Stimulated activated CD4-positive, alpha-beta T cell treated with anti-CD3 and anti-CD28 coated beads, Interleukin-1b, Interleukin-23, amount 100 ng/mL, for 48 hours (primary cell): ENCODE data around the gene ANKRD12.
A peak's percentile ranks its signal among the peaks of the same experiment; 100 is the strongest.

Source experiments
- DNase-seq: peaks from one replicate; pipeline ENCODE4 v3.0.0-alpha.2; 2020

Gene ANKRD12

GRCh38 chr18:9296233-9297006, 159.8 kb downstream of the ANKRD12 start:
- no peak for DNase-seq

- no peak for DNase-seq
Measured at GRCh38 chr18:9297007-9297393, 160.4 kb downstream of the ANKRD12 start.

- DNase-seq: no peak
Measured at GRCh38 chr18:9304388-9305070, 167.9 kb downstream of the ANKRD12 start.

- DNase-seq: no peak
Measured at GRCh38 chr18:9319333-9319732, 182.8 kb downstream of the ANKRD12 start.

GRCh38 chr18:9321017-9321452, 184.5 kb downstream of the ANKRD12 start:
- no peak for DNase-seq

- no peak for DNase-seq
Measured at GRCh38 chr18:9321736-9322135, 185.2 kb downstream of the ANKRD12 start.

GRCh38 chr18:9322744-9323143, 186.2 kb downstream of the ANKRD12 start:
- DNase-seq: no peak

- no peak for DNase-seq
Measured at GRCh38 chr18:9323750-9324445, 187.3 kb downstream of the ANKRD12 start.

- DNase-seq: no peak
Measured at GRCh38 chr18:9325716-9326115, 189.1 kb downstream of the ANKRD12 start.

GRCh38 chr18:9328776-9329175, 192.2 kb downstream of the ANKRD12 start:
- no peak for DNase-seq

GRCh38 chr18:9329471-9329870, 192.9 kb downstream of the ANKRD12 start:
- DNase-seq: no peak

- no peak for DNase-seq
Measured at GRCh38 chr18:9330419-9330818, 193.8 kb downstream of the ANKRD12 start.

- peak; percentile 8 for DNase-seq
Measured at GRCh38 chr18:9333441-9334328, 197.1 kb downstream of the ANKRD12 start.

GRCh38 chr18:9334329-9334972, 197.9 kb downstream of the ANKRD12 start, which contains the start of gene TWSG1:
TSS of gene TWSG1 (plus strand) at chr18:9334773. CDS start at chr18:9337230, 2,457 bp downstream.
- DNase-seq: peak; percentile 91

- DNase-seq: peak; percentile 30
Measured at GRCh38 chr18:9334973-9335696, 198.6 kb downstream of the ANKRD12 start.
